CD4-positive, alpha-beta memory T cell (primary cell): Measurements from ENCODE around the gene DPAGT1. TPM values are rescaled to one million over a fixed set of nuclear protein-coding genes. Genes with fewer than 3 reads are reported as not detected.
A peak's percentile ranks its signal among the peaks of the same experiment; 100 is the strongest.

ENCODE experiments used
- CTCF ChIA-PET: fragments of 350-600 bp; sonication (Branson Sonifier 250); formaldehyde crosslinking; loops from one replicate; lab custom pipeline; 2021; ENCODE audit warnings: inconsistent platforms; ENCODE audit not compliant: partially characterized antibody; lab: Charles Lee
- POLR2A ChIA-PET: fragments of 350-600 bp; sonication (Branson Sonifier 250); formaldehyde crosslinking; loops from one replicate; lab custom pipeline; 2021; ENCODE audit not compliant: partially characterized antibody; lab: Charles Lee
- DNase-seq, 5 donors: peaks; one replicate each; pipeline versions ENCODE4 v3.0.0 to v3.0.0-alpha.2; 2020 to 2022; ENCODE audit warnings: mixed read lengths in 1 of 5
- H3K27ac ChIP-seq: one replicate; pipeline ENCODE4 v1.7.0; 2013; ENCODE audit warnings: low read depth, low read length
- H3K27me3 ChIP-seq: 2 replicates; pipeline ENCODE4 v1.7.0; 2013; ENCODE audit warnings: mild to moderate bottlenecking, low read length, moderate library complexity; ENCODE audit not compliant: insufficient read depth
- H3K36me3 ChIP-seq: 2 replicates; pipeline ENCODE4 v1.7.0; 2013; ENCODE audit warnings: mild to moderate bottlenecking, low read length, moderate library complexity; ENCODE audit not compliant: insufficient read depth
- H3K4me1 ChIP-seq: 2 replicates; pipeline ENCODE4 v1.7.0; 2013; ENCODE audit warnings: mild to moderate bottlenecking, low read length, moderate library complexity; ENCODE audit not compliant: insufficient read depth
- H3K4me3 ChIP-seq, 2 donors: one replicate each; pipeline ENCODE4 v1.7.0; 2013; ENCODE audit warnings: low read length in 2 of 2, mild to moderate bottlenecking in 1 of 2
- H3K9me3 ChIP-seq, 2 donors: one replicate each; pipeline ENCODE4 v1.7.0; 2013; ENCODE audit warnings: low read length in 2 of 2, control low read depth in 1 of 2; ENCODE audit not compliant: control insufficient read depth in 1 of 2
- H3K27ac Mint-ChIP-seq, 7 donors: one replicate each; pipeline ENCODE4 v1.8.0; 2020 to 2021; ENCODE audit warnings: mixed read lengths in 7 of 7, mild to moderate bottlenecking in 6 of 7, inconsistent platforms in 3 of 7, moderate library complexity in 3 of 7
- H3K27me3 Mint-ChIP-seq, 2 donors: one replicate each; pipeline ENCODE4 v1.8.0; 2020 to 2021; ENCODE audit warnings: mixed read lengths in 2 of 2
- H3K36me3 Mint-ChIP-seq, 2 donors: one replicate each; pipeline ENCODE4 v1.8.0; 2020 to 2021; ENCODE audit warnings: mixed read lengths in 2 of 2, inconsistent platforms in 1 of 2, mild to moderate bottlenecking in 1 of 2
- H3K4me1 Mint-ChIP-seq, 4 donors: one replicate each; pipeline ENCODE4 v1.8.0; 2020 to 2021; ENCODE audit warnings: mixed read lengths in 4 of 4, mild to moderate bottlenecking in 1 of 4
- H3K4me3 Mint-ChIP-seq, 8 donors: one replicate each; pipeline ENCODE4 v1.8.0; 2020 to 2021; ENCODE audit warnings: mixed read lengths in 8 of 8, mild to moderate bottlenecking in 7 of 8, moderate library complexity in 6 of 8, inconsistent platforms in 3 of 8
- H3K9me3 Mint-ChIP-seq, 8 donors: one replicate each; pipeline ENCODE4 v1.8.0; 2020 to 2021; ENCODE audit warnings: mixed read lengths in 8 of 8, mild to moderate bottlenecking in 5 of 8, inconsistent platforms in 3 of 8, moderate library complexity in 1 of 8
- intact Hi-C: fragments of 100-400 bp; cut with micrococcal nuclease; formaldehyde crosslinking; loops from one replicate; pipeline ENCODE4 v1.15.1; 2023
- polyA plus RNA-seq, 2 donors: library from polyadenylated mRNA; unstranded; fragments of 300-500 nt; fragmentation: Illumina TruSeq; gene quantifications; one replicate each; pipeline ENCODE4 v1.2.3, GENCODE V29; 2021
- total RNA-seq, 2 experiments: library from RNA; stranded (reverse); gene quantifications; one replicate each; pipeline ENCODE4 v1.2.3, GENCODE V29; 2021

The DPAGT1 gene
- total and polyA plus RNA-seq, 4 experiments from 2014 or later, result 32.9 to 52.3 (median 52.2) TPM

DNA sequence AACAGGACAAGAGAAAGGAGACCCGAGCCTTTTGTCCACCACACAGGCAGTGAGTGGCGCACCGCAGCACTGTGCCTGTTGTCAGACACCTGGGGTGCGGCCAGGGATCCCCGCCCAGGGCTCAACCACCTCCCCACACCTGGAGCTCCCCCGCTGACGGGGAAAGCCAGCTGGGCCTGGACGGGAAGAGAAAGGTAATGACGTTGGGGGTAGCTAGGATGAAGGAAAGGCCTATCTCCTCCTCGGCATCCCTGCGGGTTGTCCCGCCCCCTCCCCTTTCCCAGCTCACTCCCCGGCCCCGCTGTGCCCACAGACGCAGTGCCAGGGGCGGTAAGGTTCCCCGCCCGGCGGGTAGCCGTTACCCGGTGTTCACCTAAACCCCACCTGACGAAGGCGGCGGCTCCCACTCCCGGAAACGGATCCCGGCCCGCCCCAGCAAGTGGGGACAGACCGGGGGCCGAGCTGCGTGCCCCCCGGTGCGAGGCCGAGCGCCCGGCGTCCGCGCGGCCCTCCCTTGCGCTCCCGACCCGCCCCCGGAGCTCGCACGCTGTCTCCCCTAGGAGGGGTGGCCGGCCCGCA lies 45.1 kb downstream of the DPAGT1 start:
- CTCF ChIA-PET, result interaction anchor here (0.6 to 2.5 kb wide), 11 partner anchors 10 to 140 kb away, joined by 3 to 17 read pairs (median 4); partner anchors contain the start of genes DPAGT1, HINFP, SLC37A4 and VPS11
- H3K4me1 Mint-ChIP-seq, result peaks cover 24 to 59% (median 43%) of the 10 kb centered on the region in 4 donors
- H3K36me3 Mint-ChIP-seq, result peaks cover 34 to 54% of the 10 kb centered on the region in 2 donors
- Histone ChIP-seq H3K4me3 (peak overlapping the region; percentile 78 to 82), H3K36me3 (peaks cover 40% of the 10 kb centered on the region), H3K27ac (peak overlapping the region; percentile 91), H3K4me1 (peaks cover 27% of the 10 kb centered on the region), H3K27me3 (no peaks in the 10 kb centered on the region), H3K9me3 (no peaks in the 10 kb centered on the region)
- H3K9me3 Mint-ChIP-seq, result no peaks in the 10 kb centered on the region
- H3K4me3 Mint-ChIP-seq, result peak overlapping the region; percentile 92 to 98 (median 97)
- no peaks in the 10 kb centered on the region for H3K27me3 Mint-ChIP-seq
- POLR2A ChIA-PET, result interaction anchor here (0.7 to 5.3 kb wide), 25 partner anchors 8 to 265 kb away, joined by 3 to 67 read pairs (median 6); partner anchors contain the start of genes C2CD2L, CBL, CENATAC and DDX6
- intact Hi-C loops, result loop anchor here (2.0 kb wide), 1 partner anchor 140 kb away; no protein-coding TSS in a partner anchor
- peak; percentile 38 to 79 (median 50) for DNase-seq
- H3K27ac Mint-ChIP-seq, result peak overlapping the region; percentile 91 to 98 (median 97)

DNA sequence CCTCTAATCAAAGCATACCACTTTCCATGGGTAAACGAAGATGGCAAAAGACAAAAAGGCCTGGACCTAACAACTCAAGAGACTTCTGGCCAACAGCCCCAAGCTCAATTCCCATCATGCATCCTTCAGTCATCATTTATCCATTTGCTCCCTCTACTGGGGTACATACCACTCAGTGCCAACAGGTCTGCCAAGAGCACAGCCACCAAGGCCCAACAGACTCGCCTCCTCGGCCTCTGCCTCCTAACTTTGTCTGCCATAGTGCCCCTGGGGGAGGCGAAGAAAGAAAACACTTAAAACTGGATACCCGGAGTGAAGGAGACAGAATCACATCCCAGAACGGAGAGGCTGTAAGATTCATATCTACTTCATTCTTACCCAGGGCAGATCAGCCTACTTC lies 45.8 kb downstream of the DPAGT1 start:
- Histone ChIP-seq H3K9me3 (no peaks in the 10 kb centered on the region), H3K27ac (peak overlapping the region; percentile 91), H3K4me1 (peaks cover 27% of the 10 kb centered on the region), H3K4me3 (peak overlapping the region; percentile 78 to 82), H3K27me3 (no peaks in the 10 kb centered on the region), H3K36me3 (peaks cover 46% of the 10 kb centered on the region)
- H3K4me1 Mint-ChIP-seq, result peaks cover 26 to 65% (median 46%) of the 10 kb centered on the region in 4 donors
- peaks cover 40 to 60% of the 10 kb centered on the region in 2 donors for H3K36me3 Mint-ChIP-seq
- DNase-seq, result peak in 2 of 5 donors; percentile 4 to 13
- ChIA-PET POLR2A (interaction anchor here (0.7 to 5.3 kb wide), 20 partner anchors 9 to 264 kb away, joined by 3 to 67 read pairs (median 7); partner anchors contain the start of genes C2CD2L, CENATAC, DDX6 and DPAGT1), CTCF (interaction anchor here (0.6 to 2.5 kb wide), 10 partner anchors 9 to 141 kb away, joined by 3 to 17 read pairs (median 4); partner anchors contain the start of genes DPAGT1, HINFP and VPS11)
- peak overlapping the region; percentile 72 to 91 (median 88) for H3K27ac Mint-ChIP-seq
- peak overlapping the region; percentile 80 to 98 (median 85) for H3K4me3 Mint-ChIP-seq
- H3K27me3 Mint-ChIP-seq, result no peaks in the 10 kb centered on the region
- no peaks in the 10 kb centered on the region for H3K9me3 Mint-ChIP-seq
- intact Hi-C loops, result loop anchor here (2.0 kb wide), 1 partner anchor 141 kb away; no protein-coding TSS in a partner anchor

DNA sequence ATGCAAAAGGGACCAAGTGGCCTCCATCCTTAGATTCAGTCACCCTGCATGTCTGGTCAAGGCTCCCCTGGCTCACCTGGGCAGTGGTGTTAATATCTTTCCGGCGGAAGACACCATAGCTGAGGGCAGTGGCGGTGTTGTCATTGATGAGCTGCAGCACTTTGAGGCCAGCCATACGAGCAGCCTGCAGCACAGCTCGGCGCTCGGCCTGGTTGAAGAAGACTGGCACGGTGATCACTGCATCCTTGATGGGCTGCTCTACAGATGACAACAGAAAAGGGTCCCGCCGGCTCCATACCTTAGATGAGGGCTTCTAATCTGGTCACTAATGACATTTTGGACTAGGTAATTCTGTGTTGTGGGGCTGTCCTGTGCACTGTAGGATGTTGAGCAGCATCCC lies 47.2 kb downstream of the DPAGT1 start:
- peaks cover 26 to 65% (median 46%) of the 10 kb centered on the region in 4 donors for H3K4me1 Mint-ChIP-seq
- H3K36me3 Mint-ChIP-seq, result peaks cover 48 to 72% of the 10 kb centered on the region in 2 donors
- DNase-seq, result no peak

DNA sequence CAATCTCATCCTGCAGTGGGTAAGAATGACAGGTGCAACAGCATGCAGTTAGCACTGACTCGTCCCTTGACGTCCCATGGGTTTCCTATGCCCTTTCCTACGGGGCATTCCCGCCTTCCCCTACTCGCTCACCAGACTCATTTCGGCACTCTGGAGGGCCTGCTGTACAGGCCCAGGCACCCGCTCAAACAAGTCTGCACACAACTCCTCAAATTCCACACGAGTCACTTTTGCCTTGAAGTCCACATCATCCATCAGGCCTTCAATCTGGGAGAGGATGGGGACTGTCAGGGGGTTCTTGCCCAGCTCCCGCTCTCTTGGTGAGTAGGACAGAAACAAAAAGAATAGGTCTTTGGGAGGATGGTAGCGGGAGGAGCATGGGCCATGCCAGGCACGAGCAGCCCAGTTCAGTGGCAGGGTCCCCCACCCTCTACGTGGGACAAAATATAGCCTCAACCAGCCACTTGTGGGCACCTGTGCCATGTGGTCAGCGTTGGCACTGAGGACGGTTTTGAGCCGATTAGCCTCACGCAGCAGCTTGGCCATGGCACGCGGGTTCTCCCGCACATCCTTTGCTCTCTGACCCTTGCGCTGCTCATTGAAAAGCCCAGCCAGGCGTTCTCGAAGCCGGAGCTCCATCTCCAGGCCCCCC lies 49.4 kb downstream of the DPAGT1 start:
- ChIA-PET POLR2A (interaction anchor here (1.1 kb wide), 1 partner anchor 22 kb away, joined by 3 read pairs; no protein-coding TSS in a partner anchor), CTCF (no interaction called here)
- Histone ChIP-seq H3K27ac (peak overlapping the region; percentile 6), H3K4me1 (peaks cover 18% of the 10 kb centered on the region), H3K27me3 (no peaks in the 10 kb centered on the region), H3K36me3 (peaks cover 74% of the 10 kb centered on the region), H3K4me3 (no peak overlapping the region), H3K9me3 (no peaks in the 10 kb centered on the region)
- intact Hi-C loops, result no loop called here
- H3K9me3 Mint-ChIP-seq, result no peaks in the 10 kb centered on the region
- peak overlapping the region in 6 of 7 donors; percentile 22 to 80 (median 72) for H3K27ac Mint-ChIP-seq
- H3K4me1 Mint-ChIP-seq, result peaks cover 20 to 55% (median 37%) of the 10 kb centered on the region in 4 donors
- peak overlapping the region in 1 of 8 donors; percentile 15 for H3K4me3 Mint-ChIP-seq
- H3K36me3 Mint-ChIP-seq, result peaks cover 63 to 82% of the 10 kb centered on the region in 2 donors
- no peaks in the 10 kb centered on the region for H3K27me3 Mint-ChIP-seq
- DNase-seq, result no peak

More for the DNA sequence above, 47.2 kb downstream of the DPAGT1 start:
- peak overlapping the region in 1 of 7 donors; percentile 44 for H3K27ac Mint-ChIP-seq
- Histone ChIP-seq H3K27me3 (no peaks in the 10 kb centered on the region), H3K4me3 (no peak overlapping the region), H3K36me3 (peaks cover 52% of the 10 kb centered on the region), H3K9me3 (no peaks in the 10 kb centered on the region), H3K27ac (no peak overlapping the region), H3K4me1 (peaks cover 27% of the 10 kb centered on the region)
- ChIA-PET CTCF (interaction anchor here (1.0 kb wide), 1 partner anchor 24 kb away, joined by 3 read pairs; the partner anchor contains the start of gene SLC37A4), POLR2A (interaction anchor here (4.3 to 5.3 kb wide), 3 partner anchors 12 to 41 kb away, joined by 32 to 67 read pairs (median 43); partner anchors contain the start of genes RPS25, TRAPPC4 and VPS11)
- no peaks in the 10 kb centered on the region for H3K9me3 Mint-ChIP-seq
- intact Hi-C loops, result no loop called here
- no peaks in the 10 kb centered on the region for H3K27me3 Mint-ChIP-seq
- peak overlapping the region in 5 of 8 donors; percentile 13 to 54 (median 29) for H3K4me3 Mint-ChIP-seq

DNA sequence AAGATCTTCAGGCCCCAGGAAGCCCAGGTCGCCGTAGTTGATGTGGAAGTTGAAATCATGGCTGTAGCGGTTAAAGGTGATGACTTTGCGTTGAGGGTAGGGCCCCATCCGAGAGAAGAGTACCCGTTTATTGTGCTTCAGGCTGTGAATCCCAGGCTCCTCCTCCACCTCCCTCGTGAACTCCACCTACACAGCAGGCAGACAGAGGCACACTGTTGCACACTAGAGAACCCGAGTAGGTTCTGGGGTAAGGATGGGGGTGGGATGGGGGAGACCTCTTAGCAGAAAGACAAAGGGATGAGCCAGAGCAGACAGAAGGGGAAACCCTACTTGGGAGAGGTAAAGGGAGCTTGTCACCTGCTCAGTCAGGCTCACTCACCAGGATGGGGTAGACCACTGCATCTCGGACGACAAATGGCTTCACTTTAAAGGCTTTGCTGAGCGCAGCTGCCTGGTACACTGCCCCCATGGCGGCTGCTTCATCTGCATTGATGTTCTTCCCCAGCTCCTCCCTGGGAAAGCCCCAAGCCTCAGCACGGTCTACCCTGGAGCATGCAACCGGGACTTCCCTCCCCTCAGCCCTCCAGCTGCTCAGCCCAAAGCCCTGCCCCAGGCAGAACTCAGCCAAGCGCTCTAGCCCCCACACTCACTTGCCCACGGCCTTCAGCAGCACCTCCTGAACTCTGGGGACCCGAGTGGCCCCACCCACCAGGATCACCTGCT lies 50.1 kb downstream of the DPAGT1 start:
- ChIA-PET CTCF (interaction anchor here (1.2 kb wide), 1 partner anchor 118 kb away, joined by 3 read pairs; no protein-coding TSS in a partner anchor), POLR2A (interaction anchor here (0.6 to 1.2 kb wide), 5 partner anchors 8 to 54 kb away, joined by 3 to 4 read pairs (median 3); partner anchors contain the start of genes CENATAC, HMBS and VPS11)
- Mint-ChIP-seq H3K4me1 (peaks cover 20 to 55% (median 33%) of the 10 kb centered on the region in 4 donors), H3K27me3 (no peaks in the 10 kb centered on the region), H3K27ac (peak overlapping the region in 5 of 7 donors; percentile 13 to 73 (median 70)), H3K4me3 (peak overlapping the region in 2 of 8 donors; percentile 15 to 39), H3K9me3 (no peaks in the 10 kb centered on the region), H3K36me3 (peaks cover 66 to 87% of the 10 kb centered on the region in 2 donors)
- peaks cover 18% of the 10 kb centered on the region for H3K4me1 ChIP-seq
- no peaks in the 10 kb centered on the region for H3K27me3 ChIP-seq
- peak overlapping the region; percentile 6 for H3K27ac ChIP-seq
- DNase-seq, result peak in 3 of 5 donors; percentile 6 to 66 (median 22)
- no peak overlapping the region for H3K4me3 ChIP-seq
- H3K36me3 ChIP-seq, result peaks cover 79% of the 10 kb centered on the region
- no peaks in the 10 kb centered on the region for H3K9me3 ChIP-seq
- intact Hi-C loops, result no loop called here

DNA sequence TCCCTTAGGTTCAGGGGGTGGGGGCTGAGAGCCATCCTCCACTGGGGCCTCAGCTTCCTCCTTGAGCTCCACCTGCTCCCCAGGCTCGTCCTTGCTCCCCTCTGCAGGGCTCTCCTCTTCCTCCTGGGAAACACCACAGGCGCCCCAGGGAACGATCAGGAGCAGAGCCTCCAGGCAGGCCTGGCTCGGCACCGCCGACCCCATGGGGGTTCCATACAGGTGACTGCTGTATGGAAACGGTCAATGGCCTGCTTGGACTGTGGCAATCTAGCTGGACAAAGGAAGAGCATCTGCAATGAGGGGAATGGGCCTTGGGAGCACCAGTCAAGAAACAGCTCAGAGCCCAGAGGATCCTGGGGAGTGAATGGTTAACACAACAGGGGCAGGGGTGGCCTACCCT lies 52.6 kb downstream of the DPAGT1 start:
- Histone ChIP-seq H3K9me3 (no peaks in the 10 kb centered on the region), H3K4me1 (peaks cover 6% of the 10 kb centered on the region), H3K36me3 (peaks cover 78% of the 10 kb centered on the region), H3K4me3 (no peak overlapping the region), H3K27me3 (no peaks in the 10 kb centered on the region), H3K27ac (no peak overlapping the region)
- Mint-ChIP-seq H3K27ac (peak overlapping the region in 1 of 7 donors; percentile 23), H3K4me3 (no peak overlapping the region), H3K4me1 (peaks cover 9 to 33% (median 20%) of the 10 kb centered on the region in 4 donors), H3K9me3 (peaks cover 0 to 2% (median 0%) of the 10 kb centered on the region in 8 donors), H3K27me3 (no peaks in the 10 kb centered on the region), H3K36me3 (peaks cover 52 to 83% of the 10 kb centered on the region in 2 donors)
- no peak for DNase-seq
- ChIA-PET POLR2A (no interaction called here), CTCF (interaction anchor here (1.2 kb wide), 1 partner anchor 72 kb away, joined by 3 read pairs; the partner anchor contains the start of gene HINFP)
- intact Hi-C loops, result no loop called here
